HepG2 (cell line): Measurements from ENCODE around the gene FANCL. TPM values are rescaled to one million over a fixed set of nuclear protein-coding genes. Genes with fewer than 3 reads are reported as not detected.

Experiments used
- CREB1 ChIP-seq, 2 experiments: fragments of 450-650 bp in 1 of 2; IDR thresholded peaks; 2 replicates each; pipeline ENCODE4 v1.6.1; 2016 to 2017; ENCODE audit warnings: control low read depth in 1 of 2, mild to moderate bottlenecking in 1 of 2, missing compliant biosample characterization in 1 of 2, missing genetic modification characterization in 1 of 2
- ELF1 ChIP-seq: sonication (generic); formaldehyde crosslinking; IDR thresholded peaks from 2 replicates; pipeline ENCODE4 v1.4.0; 2020; ENCODE audit warnings: missing genetic modification reagents
- FOXP4 ChIP-seq: sonication (generic); formaldehyde crosslinking; IDR thresholded peaks from 2 replicates; pipeline ENCODE4 v1.4.0; 2020; ENCODE audit warnings: missing genetic modification reagents
- HIVEP1 ChIP-seq: sonication (generic); formaldehyde crosslinking; IDR thresholded peaks from 2 replicates; pipeline ENCODE4 v1.4.0; 2020; ENCODE audit warnings: mild to moderate bottlenecking, missing genetic modification reagents
- IKZF1 ChIP-seq: fragments of 450-650 bp; IDR thresholded peaks from 2 replicates; pipeline ENCODE4 v1.7.1; 2016
- SMAD1 ChIP-seq: sonication (generic); formaldehyde crosslinking; IDR thresholded peaks from 2 replicates; pipeline ENCODE4 v1.4.0; 2020; ENCODE audit warnings: missing genetic modification reagents, low read depth, mild to moderate bottlenecking, borderline replicate concordance
- ZBTB33 ChIP-seq: sonication (generic); formaldehyde crosslinking; IDR thresholded peaks from 2 replicates; pipeline ENCODE4 v1.4.0; 2020; ENCODE audit warnings: missing genetic modification reagents
- ZBTB49 ChIP-seq: sonication (generic); formaldehyde crosslinking; IDR thresholded peaks from 2 replicates; pipeline ENCODE4 v1.4.0; 2020; ENCODE audit warnings: missing genetic modification reagents, borderline replicate concordance
- ZFP36 ChIP-seq: fragments of 150-350 bp; IDR thresholded peaks from 2 replicates; pipeline ENCODE4 v1.6.1; 2018; ENCODE audit warnings: borderline replicate concordance, low read length, low read depth; ENCODE audit not compliant: partially characterized antibody
- ZNF230 ChIP-seq: sonication (generic); formaldehyde crosslinking; IDR thresholded peaks from 2 replicates; pipeline ENCODE4 v1.4.0; 2020; ENCODE audit warnings: mild to moderate bottlenecking, missing genetic modification reagents
- ZNF441 ChIP-seq: sonication (generic); formaldehyde crosslinking; IDR thresholded peaks from 2 replicates; pipeline ENCODE4 v1.7.0; 2021; ENCODE audit warnings: missing genetic modification reagents, borderline replicate concordance
- ZNF557 ChIP-seq: sonication (generic); formaldehyde crosslinking; IDR thresholded peaks from 2 replicates; pipeline ENCODE4 v1.4.0; 2020; ENCODE audit warnings: missing genetic modification reagents
- ZNF616 ChIP-seq: sonication (generic); formaldehyde crosslinking; IDR thresholded peaks from 2 replicates; pipeline ENCODE4 v1.5.0; 2020; ENCODE audit warnings: low read depth, mild to moderate bottlenecking, missing genetic modification reagents
- ZNF678 ChIP-seq: sonication (generic); formaldehyde crosslinking; IDR thresholded peaks from 2 replicates; pipeline ENCODE4 v1.4.0; 2020; ENCODE audit warnings: mild to moderate bottlenecking, missing genetic modification reagents
- ZNF773 ChIP-seq: sonication (generic); formaldehyde crosslinking; IDR thresholded peaks from 2 replicates; pipeline ENCODE4 v1.4.0; 2020; ENCODE audit warnings: missing genetic modification reagents, borderline replicate concordance
- polyA plus RNA-seq, 8 experiments: library from polyadenylated mRNA; depleted of rRNA in 3 of 8; stranded (reverse) in 7 of 8; unstranded in 1 of 8; fragments of >200 nt; fragmentation: Illumina TruSeq in 4 of 8; extraction: Trizol in 4 of 8; gene quantifications; 2 replicates each; pipeline versions ENCODE4 v1.2.1 to v1.2.3, GENCODE V29; 2011 to 2016; ENCODE audit warnings: low read depth in 4 of 8, missing spikeins in 1 of 8, mixed read lengths in 1 of 8; ENCODE audit not compliant: insufficient read depth in 1 of 8
- total RNA-seq, 5 experiments: library from RNA; depleted of rRNA; stranded (reverse); fragments of >200 nt; fragmentation: Illumina TruSeq; extraction: Trizol; gene quantifications; 2 replicates each; pipeline ENCODE4 v1.2.3, GENCODE V29; 2016; ENCODE audit warnings: low read depth in 1 of 5
- TF ChIP-seq, protein P1 (sequence below): sonication (generic); formaldehyde crosslinking; IDR thresholded peaks from 2 replicates; pipeline ENCODE4 v1.5.0; 2020; ENCODE audit warnings: mild to moderate bottlenecking, missing genetic modification reagents
- TF ChIP-seq, protein P2 (sequence below): sonication (generic); formaldehyde crosslinking; IDR thresholded peaks from 2 replicates; pipeline ENCODE4 v1.4.0; 2020; ENCODE audit warnings: missing genetic modification reagents, borderline replicate concordance

The FANCL gene
- total and polyA plus RNA-seq, 2 of the 13 experiments (the other 11 are each of a cell fraction or from before 2014, with no cell fraction given): 40.7 to 66.8 TPM

DNA sequence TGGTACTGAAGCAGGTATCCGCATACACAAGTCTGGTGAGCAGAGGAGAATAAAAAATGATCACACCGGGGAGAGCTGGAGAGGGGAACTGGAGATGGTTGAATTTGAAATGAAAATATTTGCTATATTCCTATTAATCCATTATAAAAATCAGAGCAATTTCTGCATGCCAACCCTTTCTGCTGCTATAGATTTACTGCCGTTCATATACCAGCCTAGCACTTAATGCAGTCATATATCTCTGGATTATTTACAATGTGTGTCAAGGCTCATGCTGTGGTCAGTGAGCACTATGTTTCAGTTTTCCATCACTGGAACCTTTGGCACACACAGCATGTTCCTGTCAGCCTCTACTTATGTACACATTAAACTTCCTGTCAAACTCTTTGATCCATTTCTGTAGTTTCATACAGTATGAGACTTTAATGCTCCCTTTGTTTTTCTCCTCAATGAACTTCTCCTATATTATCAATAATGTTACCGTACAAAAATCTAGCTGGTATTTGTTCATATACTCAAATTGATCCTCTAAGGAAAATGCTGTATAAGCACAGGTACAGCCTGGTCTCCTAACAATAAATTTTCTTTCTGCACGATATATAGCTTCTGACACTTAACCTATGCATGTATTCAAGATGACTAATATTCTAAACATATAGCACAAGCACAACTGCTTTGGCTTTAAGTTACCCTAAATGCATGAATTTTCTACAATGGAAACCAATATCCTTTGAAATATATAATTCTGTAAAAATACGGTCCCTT lies 36.7 kb downstream of the FANCL start (continued):
- TF ChIP-seq FOXP4 (CRISPR knock-in tag) (peak; percentile 87), ZNF678 (CRISPR knock-in tag) (no peak), ELF1 (CRISPR knock-in tag) (peak; percentile 13; the same call in 1 of the 2 replicates), ZFP36 (no peak), ZBTB33 (CRISPR knock-in tag) (no peak), IKZF1 (no peak), ZNF616 (CRISPR knock-in tag) (no peak), ZNF230 (CRISPR knock-in tag) (no peak), ZBTB49 (CRISPR knock-in tag) (no peak), CREB1 (IDR thresholded peaks at IDR 0.05) (no peak), CREB1 (CRISPR knock-in tag; IDR thresholded peaks at IDR 0.05) (peak; percentile 45; the same call in 1 of the 2 replicates), SMAD1 (CRISPR knock-in tag) (no peak), ZNF557 (CRISPR knock-in tag) (no peak), HIVEP1 (CRISPR knock-in tag) (no peak), ZNF441 (CRISPR knock-in tag) (no peak), ZNF773 (no peak)
- TF ChIP-seq, protein P1, sequence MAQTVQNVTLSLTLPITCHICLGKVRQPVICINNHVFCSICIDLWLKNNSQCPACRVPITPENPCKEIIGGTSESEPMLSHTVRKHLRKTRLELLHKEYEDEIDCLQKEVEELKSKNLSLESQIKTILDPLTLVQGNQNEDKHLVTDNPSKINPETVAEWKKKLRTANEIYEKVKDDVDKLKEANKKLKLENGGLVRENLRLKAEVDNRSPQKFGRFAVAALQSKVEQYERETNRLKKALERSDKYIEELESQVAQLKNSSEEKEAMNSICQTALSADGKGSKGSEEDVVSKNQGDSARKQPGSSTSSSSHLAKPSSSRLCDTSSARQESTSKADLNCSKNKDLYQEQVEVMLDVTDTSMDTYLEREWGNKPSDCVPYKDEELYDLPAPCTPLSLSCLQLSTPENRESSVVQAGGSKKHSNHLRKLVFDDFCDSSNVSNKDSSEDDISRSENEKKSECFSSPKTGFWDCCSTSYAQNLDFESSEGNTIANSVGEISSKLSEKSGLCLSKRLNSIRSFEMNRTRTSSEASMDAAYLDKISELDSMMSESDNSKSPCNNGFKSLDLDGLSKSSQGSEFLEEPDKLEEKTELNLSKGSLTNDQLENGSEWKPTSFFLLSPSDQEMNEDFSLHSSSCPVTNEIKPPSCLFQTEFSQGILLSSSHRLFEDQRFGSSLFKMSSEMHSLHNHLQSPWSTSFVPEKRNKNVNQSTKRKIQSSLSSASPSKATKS (CRISPR knock-in tag): no peak
- TF ChIP-seq, protein P2, sequence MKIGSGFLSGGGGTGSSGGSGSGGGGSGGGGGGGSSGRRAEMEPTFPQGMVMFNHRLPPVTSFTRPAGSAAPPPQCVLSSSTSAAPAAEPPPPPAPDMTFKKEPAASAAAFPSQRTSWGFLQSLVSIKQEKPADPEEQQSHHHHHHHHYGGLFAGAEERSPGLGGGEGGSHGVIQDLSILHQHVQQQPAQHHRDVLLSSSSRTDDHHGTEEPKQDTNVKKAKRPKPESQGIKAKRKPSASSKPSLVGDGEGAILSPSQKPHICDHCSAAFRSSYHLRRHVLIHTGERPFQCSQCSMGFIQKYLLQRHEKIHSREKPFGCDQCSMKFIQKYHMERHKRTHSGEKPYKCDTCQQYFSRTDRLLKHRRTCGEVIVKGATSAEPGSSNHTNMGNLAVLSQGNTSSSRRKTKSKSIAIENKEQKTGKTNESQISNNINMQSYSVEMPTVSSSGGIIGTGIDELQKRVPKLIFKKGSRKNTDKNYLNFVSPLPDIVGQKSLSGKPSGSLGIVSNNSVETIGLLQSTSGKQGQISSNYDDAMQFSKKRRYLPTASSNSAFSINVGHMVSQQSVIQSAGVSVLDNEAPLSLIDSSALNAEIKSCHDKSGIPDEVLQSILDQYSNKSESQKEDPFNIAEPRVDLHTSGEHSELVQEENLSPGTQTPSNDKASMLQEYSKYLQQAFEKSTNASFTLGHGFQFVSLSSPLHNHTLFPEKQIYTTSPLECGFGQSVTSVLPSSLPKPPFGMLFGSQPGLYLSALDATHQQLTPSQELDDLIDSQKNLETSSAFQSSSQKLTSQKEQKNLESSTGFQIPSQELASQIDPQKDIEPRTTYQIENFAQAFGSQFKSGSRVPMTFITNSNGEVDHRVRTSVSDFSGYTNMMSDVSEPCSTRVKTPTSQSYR: no peak
